Cortex of kidney (tissue), 1 donor: ENCODE results near the gene ARHGAP25.

Experiments
- DNase-seq: peaks from one replicate; lab custom pipeline; 2025; lab: John Stamatoyannopoulos, UW

Gene ARHGAP25

GRCh38 chr2:68870215-68870614, 135.6 kb downstream of the ARHGAP25 start:
- no peak for DNase-seq

GRCh38 chr2:68871159-68871764, 136.7 kb downstream of the ARHGAP25 start, which contains the start of gene BMP10:
TSS of gene BMP10 (minus strand) at chr2:68871397. CDS start at chr2:68871358, 39 bp downstream.
- no peak for DNase-seq
